Activated CD4-positive, CD25-positive, alpha-beta regulatory T cell treated with anti-CD3 and anti-CD28 coated beads, Interleukin-2, amount 50 U/mL, for 24 hours (primary cell): ENCODE data around the gene PTPRG.
"Not testable (repeated sequence)": the region's sequence is repeated elsewhere in the genome, so short reads cannot be mapped to it uniquely, and the experiment has no call there.

Experiments used
- ATAC-seq, 2 donors: fragments of 150-1000 bp; cut with Tn5 transposase; one replicate each; pipeline ENCODE4 v1.10.0; 2021; ENCODE audit warnings: mild to moderate bottlenecking in 1 of 2, moderate library complexity in 1 of 2

Gene PTPRG

DNA sequence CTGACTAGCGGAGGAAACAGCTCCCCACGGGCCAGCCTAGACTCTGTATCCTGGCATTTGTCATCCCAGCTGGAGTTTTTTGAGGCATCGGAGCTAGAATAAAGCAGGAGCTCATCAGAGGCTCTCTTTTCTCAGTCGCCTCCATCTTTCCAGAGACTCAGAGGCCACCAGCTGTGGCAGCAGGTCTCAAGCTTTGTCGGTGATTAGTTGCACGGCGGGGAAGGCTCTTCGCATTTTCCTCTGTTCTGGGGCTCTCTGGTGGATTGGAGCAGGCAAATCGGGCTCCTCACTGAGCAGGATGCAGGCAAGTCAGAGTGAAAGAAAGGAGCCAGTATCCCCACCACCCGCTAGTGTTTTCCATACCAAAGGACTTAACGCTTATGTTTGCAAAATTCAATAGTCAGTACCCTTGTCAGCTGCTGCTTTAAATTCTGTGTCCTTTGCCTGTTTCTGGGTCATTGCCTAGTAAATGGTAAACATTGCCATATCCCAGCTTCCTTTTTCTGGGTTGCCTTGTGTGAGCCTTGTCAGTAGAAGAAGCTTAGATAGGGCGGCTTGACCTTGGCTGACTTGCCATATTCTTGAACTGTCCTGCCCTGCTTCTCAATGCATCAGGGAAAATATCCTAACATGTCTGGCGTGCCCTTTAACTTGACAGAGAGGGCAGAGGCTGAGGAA is 127.1 kb downstream of the PTPRG start:
- no peak for ATAC-seq

- no peak for ATAC-seq
Observed at GRCh38 chr3:61690016-61690415, 128.6 kb downstream of the PTPRG start.

- ATAC-seq, result no peak
Observed at GRCh38 chr3:61691466-61691865, 130.1 kb downstream of the PTPRG start.

DNA sequence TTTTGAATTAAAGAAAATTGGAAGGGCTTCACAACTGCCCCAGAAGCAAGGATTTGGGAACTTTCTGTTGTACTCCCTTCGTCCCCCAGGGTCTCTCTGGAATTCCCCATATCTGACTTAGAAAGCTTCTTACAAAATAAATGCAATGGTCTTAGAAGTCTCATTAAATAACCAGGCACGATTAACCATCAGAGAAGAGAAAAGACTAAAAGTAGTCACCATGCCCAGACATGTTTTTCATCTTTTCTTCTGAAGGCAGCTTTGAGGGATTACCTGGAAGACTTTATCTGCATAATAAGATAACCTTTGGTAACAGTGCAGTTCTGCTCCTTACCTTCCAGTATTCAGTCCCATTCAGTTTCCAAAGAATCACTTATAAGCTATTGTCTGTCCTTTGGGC is 135.9 kb downstream of the PTPRG start:
- no peak for ATAC-seq

GRCh38 chr3:61698278-61699072 is 137.1 kb downstream of the PTPRG start:
- ATAC-seq, result not testable (repeated sequence)

DNA sequence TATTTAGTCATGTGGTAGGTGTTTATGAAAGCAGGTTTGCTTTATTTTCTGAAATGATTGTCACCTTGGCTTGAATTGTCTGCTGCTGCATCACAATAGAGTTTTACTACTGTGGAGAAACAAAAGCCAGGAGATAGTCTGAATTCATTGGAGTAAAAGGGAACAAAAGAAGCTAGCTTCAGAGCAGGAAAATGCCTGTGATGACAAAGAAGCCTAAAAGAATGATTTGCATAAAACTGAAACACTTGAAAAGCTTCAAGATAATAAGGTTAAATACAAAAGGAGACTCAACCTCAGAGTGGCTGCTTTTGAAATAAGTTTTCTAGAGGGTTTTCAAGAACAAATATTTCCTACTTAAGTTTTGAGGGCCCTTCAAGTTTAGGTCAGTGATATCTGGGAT is 138.3 kb downstream of the PTPRG start:
- no peak for ATAC-seq

- no peak for ATAC-seq
Observed at GRCh38 chr3:61701011-61701410, 139.6 kb downstream of the PTPRG start.

DNA sequence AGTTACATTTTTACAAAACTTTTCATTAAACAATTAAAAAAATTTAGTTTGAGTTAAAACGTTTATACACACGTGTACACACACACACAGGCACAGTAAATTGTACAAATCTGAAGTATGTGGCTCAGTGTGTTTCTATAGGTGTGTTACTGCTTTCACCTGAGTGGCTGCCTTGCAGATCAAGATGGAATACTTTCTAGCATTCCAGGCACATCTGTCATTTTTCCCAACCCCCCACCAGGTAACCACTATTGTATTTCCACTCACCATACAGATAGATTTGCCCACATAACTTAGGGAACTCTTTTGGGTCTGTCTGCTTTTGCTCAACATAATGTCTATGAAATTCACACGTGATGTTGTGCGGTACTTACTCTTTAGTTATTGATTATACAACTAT is 141.1 kb downstream of the PTPRG start:
- ATAC-seq, result no peak

DNA sequence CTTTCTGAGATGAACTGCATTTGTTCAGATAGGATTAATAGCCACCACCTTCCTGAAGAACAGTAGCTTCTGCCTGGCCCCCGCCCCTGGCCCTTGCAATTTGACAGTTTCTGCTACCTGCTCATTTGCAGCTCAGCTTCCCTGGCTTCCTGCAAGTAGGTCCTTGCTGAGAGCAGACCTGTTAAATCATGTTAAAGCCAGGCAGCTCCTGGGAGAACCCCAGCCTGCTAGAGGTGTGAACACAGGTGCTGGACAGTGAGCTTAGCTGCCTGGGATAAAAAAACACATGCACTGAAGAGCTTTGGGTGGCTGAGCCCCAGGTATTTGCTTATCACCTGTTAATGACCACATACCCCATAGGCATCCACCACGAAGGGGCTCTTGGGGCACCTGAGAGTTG is 143.4 kb downstream of the PTPRG start:
- no peak for ATAC-seq

GRCh38 chr3:61707492-61707891 is 146.1 kb downstream of the PTPRG start:
- no peak for ATAC-seq

DNA sequence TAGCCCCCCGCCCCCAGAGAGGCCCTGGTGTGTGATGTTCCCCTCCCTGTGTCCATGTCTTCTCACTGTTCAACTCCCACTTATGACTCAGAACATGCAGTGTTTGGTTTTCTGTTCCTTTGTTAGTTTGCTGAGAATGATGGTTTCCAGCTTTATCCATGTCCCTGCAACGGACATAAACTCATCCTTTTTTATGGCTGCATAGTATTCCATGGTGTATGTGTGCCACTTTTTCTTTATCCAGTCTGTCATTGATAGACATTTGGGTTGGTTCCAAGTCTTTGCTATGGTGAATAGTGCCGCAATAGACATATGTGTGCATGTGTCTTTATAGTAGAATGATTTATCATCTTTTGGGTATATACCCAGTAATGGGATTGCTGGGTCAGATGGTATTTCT is 149.5 kb downstream of the PTPRG start:
- not testable (repeated sequence) for ATAC-seq

DNA sequence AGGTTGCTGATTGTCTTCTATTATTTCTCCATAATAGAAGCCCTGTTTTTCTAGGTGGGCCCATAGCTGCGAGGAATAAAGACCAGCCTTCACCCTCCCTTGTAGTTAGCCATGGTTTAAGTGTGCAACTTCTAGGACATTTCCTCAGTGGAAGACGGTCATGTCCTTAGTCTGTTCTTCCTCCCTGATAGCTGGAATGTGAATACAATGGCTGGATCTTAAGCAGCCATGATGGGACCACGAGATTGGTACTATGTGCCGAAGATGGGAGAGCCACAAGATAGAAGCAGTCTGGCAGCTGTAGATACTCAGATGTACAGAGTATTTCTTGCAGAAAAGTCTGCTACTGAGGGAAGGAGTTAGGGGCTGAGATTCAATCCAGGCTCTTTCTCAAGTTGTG is 152.9 kb downstream of the PTPRG start:
- ATAC-seq, result no peak

- no peak for ATAC-seq
Observed at GRCh38 chr3:61715886-61716527, 154.6 kb downstream of the PTPRG start.

GRCh38 chr3:61716693-61717092 is 155.3 kb downstream of the PTPRG start:
- ATAC-seq, result not testable (repeated sequence)

- no peak for ATAC-seq
Observed at GRCh38 chr3:61718565-61718964, 157.2 kb downstream of the PTPRG start.

GRCh38 chr3:61719278-61719977 is 158.1 kb downstream of the PTPRG start:
- no peak for ATAC-seq

GRCh38 chr3:61723038-61723437 is 161.7 kb downstream of the PTPRG start:
- ATAC-seq, result no peak

DNA sequence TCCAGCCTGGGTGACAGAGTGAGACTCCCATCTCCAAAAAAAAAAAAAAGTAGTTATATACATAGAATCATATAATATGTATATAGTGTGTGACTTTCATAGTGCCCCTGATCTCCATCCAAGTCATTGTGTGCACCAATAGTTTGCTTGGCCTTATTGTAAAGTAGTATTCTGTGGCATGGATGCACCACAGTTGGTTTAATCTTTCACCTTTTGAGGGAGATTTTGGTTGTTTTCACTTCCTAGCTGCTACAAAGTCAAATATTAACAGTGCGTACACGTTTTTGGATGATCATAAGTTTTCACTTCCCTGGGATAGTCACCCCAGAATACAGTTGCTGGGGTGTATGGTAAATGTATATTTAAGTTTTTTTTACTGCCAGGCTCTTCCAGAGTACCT is 162.8 kb downstream of the PTPRG start:
- no peak for ATAC-seq

- no peak for ATAC-seq
Observed at GRCh38 chr3:61724801-61725200, 163.4 kb downstream of the PTPRG start.

GRCh38 chr3:61725851-61726333 is 164.5 kb downstream of the PTPRG start:
- ATAC-seq, result no peak

- ATAC-seq, result no peak
Observed at GRCh38 chr3:61727435-61727834, 166.1 kb downstream of the PTPRG start.

DNA sequence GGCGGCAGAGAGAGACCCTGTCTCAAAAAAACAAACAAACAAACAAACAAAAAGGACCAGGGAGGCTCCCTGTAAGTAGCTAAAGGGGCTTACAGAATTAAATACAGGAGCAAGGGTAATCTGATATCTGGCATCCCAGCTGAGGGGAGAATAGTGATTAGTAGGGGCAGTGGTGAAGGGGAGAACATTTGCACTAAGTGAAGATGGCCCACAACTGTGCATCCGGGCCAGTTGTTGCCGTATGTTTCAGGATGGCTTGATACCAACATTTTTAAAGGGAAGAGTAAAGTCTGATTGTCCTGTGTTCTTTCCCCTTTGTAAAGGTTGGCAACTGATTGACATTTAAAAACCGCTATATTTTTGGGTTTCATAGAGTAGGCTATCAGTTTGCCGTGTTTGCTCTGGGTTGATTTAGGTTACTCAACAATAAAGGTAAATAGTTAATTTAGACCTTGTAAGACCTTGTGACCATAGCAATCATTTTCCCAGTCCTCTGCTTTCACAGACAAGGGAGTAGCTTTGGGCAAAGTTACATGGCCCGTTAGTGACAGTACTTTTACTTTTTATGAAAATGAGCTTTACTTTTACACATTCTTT is 167.8 kb downstream of the PTPRG start:
- no peak for ATAC-seq

DNA sequence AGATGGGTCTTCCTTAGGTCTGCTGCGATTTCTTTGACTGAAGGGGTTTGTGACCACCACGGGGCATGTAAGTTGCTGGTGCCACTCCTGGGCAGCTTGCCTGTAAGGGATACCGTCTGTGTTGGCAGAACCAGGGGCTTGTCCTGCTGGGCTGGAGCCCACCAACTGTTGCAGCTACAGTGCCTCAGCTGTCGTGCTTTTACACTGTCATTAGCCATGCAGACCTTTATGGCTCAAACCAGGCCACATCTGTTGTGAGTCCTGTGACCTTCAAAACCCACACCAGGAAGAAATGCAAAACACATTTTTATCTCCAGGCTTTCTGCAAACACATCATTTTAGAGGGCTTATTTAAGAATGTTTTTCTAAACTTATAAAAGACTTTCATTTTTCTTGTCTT is 168.7 kb downstream of the PTPRG start:
- ATAC-seq, result no peak
